Measurements from ENCODE around the gene FILIP1L.

FILIP1L gene

DNA sequence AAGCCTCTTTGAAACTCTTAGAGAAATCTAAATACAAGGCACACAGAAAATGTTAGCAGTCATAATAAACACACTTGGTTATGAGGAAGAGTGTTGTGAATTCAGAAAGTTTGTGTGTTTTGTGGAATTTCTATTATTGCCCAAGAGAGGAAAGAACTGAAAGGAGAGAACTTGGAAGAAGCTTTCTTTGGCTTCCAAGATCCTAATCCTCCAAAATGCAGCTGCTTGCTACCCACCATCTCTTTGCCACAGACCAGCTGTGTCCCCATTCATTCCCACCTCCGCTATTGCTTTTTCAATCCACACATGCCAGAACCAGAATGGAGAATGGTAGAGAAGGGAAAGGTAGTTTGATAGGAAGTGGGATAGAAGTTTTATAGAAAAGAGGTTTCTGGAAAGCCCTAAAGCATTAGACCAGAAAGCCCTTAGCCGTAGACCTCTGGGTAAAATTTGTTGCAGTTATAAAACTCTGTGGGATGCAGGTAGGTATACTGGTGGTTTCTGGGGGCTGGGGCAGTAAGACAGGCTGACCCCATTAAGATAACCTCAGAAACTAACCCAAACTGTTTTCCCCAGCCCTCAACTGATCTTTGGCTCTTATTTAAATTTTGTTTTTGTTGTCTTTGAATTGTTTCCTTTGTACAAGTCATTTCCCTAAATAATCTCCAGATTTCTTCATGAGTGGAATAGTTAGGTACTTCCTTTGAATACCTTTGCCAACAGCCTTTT, 108.5 kb downstream of the FILIP1L start:
- DNase-seq = no peak

GRCh38 chr3:100004931-100005330, 109.4 kb downstream of the FILIP1L start:
- no peak for DNase-seq

DNA sequence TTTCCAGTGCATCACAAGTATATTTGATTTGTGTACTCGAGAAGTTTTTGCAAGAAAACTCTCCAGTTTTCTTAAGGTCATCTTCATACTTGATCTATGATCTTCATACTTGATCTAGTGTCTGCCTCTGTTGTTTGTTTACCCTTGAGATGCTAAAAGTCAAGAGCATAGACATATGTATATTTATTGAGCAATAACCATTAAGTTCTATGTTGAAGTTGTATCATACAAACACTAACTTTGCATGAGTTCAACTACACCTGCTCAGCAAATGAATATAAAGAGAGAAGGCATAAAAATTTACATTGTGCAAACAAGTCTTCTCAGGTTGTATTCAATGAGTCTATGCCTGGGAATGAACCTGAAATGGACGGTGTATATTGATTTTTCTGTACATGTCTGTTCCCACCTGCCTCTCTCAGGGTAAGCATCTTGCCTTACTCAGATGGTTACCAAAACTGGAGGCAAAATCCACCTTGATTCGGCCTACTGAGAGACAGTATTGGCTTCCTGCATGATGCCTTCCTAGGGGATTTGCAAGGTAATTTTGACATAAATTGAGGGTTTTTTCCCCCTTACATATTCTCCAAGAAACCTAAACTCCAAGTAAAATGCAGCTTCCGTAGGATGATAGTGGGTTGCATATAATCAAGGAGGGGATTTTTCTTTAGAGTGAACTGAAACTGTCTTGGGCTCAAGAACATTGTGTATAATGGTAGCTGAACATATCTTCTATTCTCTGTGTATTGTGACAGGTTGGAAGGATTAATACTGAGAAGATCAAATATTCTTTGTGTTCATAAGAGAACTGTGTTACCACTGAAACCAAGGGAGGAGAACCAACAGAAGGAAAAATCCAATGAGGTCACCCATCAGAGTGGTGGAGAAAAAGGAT, 110.4 kb downstream of the FILIP1L start:
- no peak for DNase-seq

DNA sequence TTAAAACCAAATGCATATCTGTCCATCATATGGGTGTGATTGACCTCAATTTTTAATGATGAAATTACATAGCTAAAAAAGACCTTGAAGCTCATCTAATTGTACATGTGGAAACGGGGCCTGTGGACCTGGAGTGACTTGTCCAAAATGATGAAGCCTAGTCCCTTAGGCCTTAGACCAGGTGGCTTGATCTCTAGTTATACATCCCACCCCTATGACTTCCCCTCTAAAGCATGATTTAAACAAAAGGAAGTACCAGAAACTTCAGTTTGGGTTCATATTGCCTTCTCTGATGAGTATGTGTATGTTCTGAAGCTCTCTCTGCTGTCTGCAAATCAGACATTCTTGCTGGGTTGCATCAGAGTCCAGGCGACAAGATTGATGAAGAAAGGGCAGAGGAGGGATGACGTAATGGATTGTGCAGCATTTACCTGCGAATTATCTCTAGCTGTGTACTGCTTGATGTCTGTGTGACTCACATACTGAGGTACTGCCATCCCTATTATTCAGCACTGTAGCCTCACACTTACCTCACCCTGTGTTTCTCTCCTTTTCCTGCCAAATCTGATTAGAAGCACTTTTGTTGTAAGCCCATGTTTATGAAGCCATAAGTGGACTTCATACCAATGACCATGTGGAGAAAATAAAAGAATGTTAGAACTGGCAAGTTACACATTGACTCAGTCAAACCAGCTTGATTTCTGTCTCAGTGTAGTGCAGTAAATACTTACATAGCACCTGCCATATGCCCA, 111.5 kb downstream of the FILIP1L start:
- no peak for DNase-seq

GRCh38 chr3:100001526-100002270, 112.6 kb downstream of the FILIP1L start:
- no peak for DNase-seq

DNA sequence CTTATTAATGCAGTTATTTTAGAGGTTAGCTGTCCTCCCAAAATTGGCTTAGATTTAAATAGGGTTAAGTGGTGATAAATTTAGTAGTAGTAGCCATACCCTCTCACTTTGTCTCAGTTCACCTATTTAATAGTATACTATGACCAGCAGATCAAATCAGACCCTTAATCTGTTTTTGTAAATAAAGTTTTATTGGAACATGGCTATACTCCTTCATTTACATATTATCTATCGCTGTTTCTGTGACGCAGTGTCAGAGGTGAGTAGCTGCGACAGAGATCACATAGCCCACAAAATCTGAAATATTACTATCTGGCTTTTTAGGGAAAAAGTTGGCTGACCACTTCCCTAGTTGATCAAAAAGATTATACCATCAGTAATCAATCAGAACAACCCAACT, 113.2 kb downstream of the FILIP1L start:
- DNase-seq = no peak

DNA sequence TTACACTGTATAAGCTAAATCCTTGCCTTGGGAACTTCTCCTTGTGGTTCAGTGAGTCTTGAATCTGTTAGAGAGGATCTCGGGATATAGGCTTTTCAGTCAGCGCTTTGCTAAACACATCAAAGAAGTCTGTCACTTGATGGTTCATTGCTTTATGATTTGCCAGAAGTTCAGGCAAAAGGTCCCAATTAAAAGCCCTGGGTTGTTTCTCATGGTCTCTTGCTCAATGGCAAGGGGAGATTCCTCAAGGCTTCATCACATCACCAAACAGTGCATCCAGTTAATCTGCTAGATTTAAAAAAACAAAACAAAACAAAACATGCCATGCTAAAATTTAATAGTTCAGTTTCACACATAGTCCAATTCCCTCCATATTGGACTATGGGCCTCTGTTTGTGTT, 114.8 kb downstream of the FILIP1L start:
- DNase-seq = no peak

DNA sequence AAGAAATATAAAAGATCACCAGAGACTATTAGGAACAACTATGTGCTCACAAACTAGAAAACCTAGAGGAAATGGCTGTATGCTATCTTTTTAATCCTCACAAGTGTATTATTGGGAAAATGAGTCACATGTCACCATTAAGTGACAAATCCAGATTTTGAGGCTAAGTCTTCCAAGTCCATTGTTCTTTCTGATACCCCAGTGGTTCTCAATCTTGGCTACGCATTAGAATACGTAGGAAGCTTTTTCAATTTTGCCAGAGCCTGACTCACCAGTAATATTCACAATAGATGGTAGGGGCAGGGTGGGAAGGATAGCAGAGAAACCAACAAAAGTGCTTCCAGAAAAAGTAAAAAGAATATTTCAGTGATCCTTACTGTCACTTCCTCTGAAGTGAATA, 117.0 kb downstream of the FILIP1L start:
- DNase-seq = no peak

DNA sequence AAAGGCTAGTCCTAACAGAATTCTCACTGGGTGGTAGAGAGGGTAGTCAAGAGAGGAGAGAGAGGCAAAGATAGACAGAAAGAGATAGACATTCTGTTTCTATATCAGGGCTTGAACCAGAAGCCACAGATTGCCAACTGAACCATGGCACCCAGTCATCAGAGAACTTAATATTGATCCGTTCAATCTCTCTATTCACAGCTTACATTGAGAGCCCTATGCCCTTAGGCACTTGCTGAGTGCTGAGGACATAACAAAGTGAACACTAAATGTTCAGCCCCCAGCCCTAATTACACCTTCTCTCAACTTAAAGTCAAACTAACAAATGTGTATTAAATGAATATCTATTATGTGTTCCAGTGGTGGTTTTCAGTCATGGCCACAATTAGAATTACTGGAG, 124.1 kb downstream of the FILIP1L start:
- DNase-seq = no peak

DNA sequence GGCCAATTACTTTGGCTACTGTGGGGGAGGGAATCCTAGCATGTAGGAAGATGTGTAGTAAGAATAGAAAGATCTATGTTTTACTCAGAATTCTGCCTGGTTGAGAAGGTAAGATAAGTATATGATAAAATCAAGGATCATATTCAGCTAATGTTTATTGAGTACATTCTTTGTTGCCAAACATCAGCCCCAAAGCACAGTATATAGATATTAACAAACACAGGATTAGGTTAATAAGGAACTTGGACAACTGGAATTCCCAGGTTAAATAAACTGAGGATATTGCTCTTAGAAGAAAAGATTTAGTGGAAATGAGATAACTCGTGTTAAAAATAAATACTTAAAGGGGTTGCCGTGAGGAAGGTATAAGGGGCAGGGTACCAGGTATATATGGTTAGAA, 129.6 kb downstream of the FILIP1L start:
- no peak for DNase-seq

DNA sequence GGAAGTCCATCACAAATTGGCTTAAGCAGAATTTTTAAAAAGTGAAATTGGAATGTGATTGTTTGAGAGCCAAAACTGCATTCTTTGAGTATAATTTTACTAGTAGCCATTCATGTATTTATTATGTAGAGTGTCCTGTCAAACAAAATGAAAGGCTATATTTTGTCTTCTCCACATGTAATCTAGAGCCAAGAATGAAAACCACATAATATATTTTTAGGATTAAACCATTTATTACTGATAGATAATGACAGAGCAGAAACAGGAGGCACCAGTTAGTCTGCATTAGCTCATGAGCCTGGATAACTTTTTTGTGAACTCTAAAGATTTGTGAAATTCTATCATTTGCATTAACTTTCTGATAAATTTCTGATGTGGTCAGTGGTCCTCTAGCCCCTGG, 130.2 kb downstream of the FILIP1L start:
- DNase-seq = no peak

- DNase-seq = no peak
Observed at GRCh38 chr3:99982650-99983049, 131.7 kb downstream of the FILIP1L start.

DNA sequence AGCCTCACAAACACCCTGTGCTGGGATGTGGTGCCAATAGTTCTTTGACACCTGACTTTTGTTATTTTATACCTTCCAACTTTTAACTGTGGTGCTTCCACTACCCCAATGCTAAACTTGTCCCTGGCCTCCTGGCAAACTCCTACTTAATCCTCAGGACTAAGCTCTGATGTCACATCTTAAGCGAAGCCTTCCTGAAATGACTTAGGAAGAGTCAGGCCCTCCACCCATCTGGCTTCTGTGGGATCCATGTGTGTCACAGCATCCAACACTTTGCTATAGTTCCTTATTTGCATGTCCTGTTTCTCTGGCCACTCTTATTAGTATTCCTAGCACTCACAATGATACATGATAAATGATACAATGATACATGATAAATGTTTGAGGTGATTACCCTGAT, 133.2 kb downstream of the FILIP1L start:
- DNase-seq = no peak

GRCh38 chr3:99980606-99981005, 133.7 kb downstream of the FILIP1L start:
- DNase-seq = no peak

DNA sequence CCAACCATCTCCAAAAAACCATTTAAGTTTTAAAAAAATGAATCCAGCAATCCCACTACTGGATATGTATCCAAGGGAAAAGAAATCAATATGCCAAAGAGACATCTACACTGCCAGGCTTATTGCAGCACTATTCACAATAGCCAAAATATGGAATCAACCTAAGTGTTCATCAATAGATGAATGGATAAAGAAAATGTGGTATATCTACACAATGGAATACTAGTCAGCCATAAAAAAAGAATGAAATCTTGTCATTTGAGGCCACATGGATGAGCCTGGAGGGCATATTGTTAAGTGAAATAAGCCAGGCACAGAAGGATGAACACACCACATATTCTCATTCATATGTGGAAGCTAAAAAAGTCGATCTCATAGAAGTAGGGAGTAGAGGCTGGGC, 136.1 kb downstream of the FILIP1L start:
- no peak for DNase-seq

DNA sequence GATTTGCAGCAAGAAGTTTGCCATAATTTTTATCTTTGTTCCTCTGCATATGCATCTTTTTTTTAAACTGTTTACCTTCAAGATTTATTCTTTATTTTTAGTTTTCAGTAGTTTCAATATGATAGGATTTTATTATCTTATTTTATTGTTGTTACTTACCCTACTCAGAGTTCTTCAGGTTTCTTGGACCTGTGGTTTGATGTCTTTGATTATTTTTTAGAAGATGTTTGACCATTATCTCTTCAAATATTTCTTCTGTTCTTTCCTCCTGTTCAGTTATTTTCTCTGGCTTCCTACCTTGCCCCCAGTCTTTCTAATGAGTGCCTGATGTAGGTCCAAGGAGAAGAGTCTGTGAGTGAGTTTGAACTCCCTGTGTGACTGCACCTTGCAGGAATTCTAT, 137.7 kb downstream of the FILIP1L start:
- no peak for DNase-seq

DNA sequence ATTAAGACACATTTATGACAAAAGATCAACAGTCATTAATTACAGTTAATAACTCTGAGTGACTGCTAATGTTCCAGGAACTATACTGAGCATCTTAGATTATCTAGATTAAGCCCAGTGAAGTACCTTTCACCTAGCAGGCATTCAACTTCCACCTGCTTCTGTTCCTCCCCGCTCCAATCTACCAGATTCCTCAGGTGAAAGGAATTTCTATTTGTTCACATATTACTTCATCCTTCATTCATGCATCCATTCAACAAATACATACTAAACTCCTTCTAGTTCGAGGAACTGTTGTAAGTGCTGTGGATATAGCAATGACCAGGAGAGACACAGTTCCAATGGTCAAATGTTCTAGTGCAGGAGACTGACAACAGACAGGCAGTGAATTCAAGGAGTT, 139.3 kb downstream of the FILIP1L start:
- DNase-seq = no peak

DNA sequence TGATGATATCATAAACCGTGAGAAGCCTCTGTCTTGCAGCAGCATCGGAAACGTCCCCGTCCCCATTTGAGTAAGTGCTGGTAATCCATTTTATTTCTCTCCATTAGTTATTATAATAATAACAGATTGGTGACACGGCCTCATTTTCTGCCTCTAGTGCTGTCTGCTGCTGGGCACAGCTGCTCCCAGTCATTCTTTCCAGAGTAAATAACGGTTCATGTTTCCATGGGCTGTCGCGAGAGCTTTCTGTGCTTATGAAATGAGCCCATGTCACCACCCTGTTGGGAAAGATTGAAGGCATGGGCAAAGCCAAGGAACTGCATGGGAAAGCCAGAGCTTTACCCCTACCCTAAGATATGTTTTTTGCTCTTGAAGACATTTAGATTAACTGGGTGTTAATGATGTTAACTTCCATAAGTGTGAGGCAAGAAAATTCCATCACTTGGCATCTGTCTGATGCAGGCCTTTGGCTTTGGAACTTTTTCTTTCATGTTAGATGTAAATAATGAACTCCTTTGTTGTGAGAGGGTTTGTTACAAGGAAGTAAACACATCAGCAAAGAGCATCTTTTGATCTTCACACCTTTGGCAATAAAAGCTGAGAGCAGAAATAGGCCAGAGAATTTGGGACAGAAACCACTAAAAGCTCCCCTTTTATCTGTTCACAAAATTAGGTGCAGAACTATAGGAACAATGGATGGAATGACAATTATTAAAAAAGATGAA, 141.8 kb downstream of the FILIP1L start:
- no peak for DNase-seq

- no peak for DNase-seq
Observed at GRCh38 chr3:99971761-99972160, 142.5 kb downstream of the FILIP1L start.

GRCh38 chr3:99970198-99970597, 144.1 kb downstream of the FILIP1L start:
- no peak for DNase-seq

DNA sequence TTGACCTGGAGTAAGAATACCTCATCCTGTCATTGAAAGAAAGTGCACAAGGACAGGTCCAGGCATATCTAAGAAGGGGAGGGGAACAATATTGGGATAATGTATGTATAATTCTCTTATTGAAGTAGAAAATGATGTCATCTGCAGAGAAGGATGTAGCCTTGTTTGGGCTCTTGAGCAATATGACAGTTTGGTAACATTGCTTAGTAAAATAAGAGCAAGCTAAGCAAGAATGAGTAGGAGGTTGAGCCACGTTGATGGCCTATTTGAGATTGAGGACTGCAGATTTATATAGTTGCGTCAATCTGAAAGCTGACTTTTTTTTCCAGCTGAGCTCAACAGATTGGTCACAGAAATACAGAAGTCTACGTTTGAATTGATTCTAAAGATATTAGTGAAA, 145.2 kb downstream of the FILIP1L start:
- no peak for DNase-seq

- DNase-seq = no peak
Observed at GRCh38 chr3:99967796-99968195, 146.5 kb downstream of the FILIP1L start.

Measured in CD4-positive, alpha-beta T cell treated with Interleukin-4 for 4 hours (primary cell).